DND-41 (cell line): Measurements from ENCODE around the gene C14orf93.
A peak's percentile ranks its signal among the peaks of the same experiment; 100 is the strongest.

Source experiments
- ATAC-seq: fragments of 200-7000 bp; cut with Tn5 transposase; 3 replicates; pipeline ENCODE4 v1.9.1; 2021; ENCODE audit warnings: low read depth; ENCODE audit not compliant: insufficient read depth
- DNase-seq: peaks from one replicate; pipeline ENCODE4 v3.0.0-alpha.2; 2020
- H2AFZ ChIP-seq: 2 replicates; pipeline ENCODE4 v1.6.0; 2012; ENCODE audit warnings: low read depth, low read length
- H3K27ac ChIP-seq: 2 replicates; pipeline ENCODE4 v1.5.1; 2012; ENCODE audit warnings: low read length, inconsistent platforms
- H3K27me3 ChIP-seq: fragments of 200-600 bp; sonication (generic); 2 replicates; pipeline ENCODE4 v1.6.0; 2012; ENCODE audit warnings: low read length, mild to moderate bottlenecking, inconsistent platforms; ENCODE audit not compliant: insufficient read depth, poor library complexity
- H3K36me3 ChIP-seq: 2 replicates; pipeline ENCODE4 v1.5.1; 2012; ENCODE audit warnings: low read length, inconsistent platforms; ENCODE audit not compliant: insufficient read depth
- H3K4me1 ChIP-seq: 2 replicates; pipeline ENCODE4 v1.5.1; 2012; ENCODE audit warnings: mild to moderate bottlenecking, low read length; ENCODE audit not compliant: insufficient read depth
- H3K4me2 ChIP-seq: 2 replicates; pipeline ENCODE4 v1.6.0; 2012; ENCODE audit warnings: mild to moderate bottlenecking, moderate library complexity, low read length, inconsistent platforms; ENCODE audit not compliant: insufficient read depth
- H3K4me3 ChIP-seq, 2 experiments: fragments of 200-600 bp in 1 of 2; shearing (Covaris generic) in 1 of 2; 2 replicates each; pipeline ENCODE4 v1.5.1; 2012 to 2016; ENCODE audit warnings: inconsistent platforms in 2 of 2, low read length in 2 of 2, mild to moderate bottlenecking in 2 of 2, low read depth in 1 of 2, moderate library complexity in 1 of 2
- H3K79me2 ChIP-seq: 2 replicates; pipeline ENCODE4 v1.6.0; 2012; ENCODE audit warnings: low read length, inconsistent platforms; ENCODE audit not compliant: insufficient read depth
- H3K9ac ChIP-seq: 2 replicates; pipeline ENCODE4 v1.6.0; 2012; ENCODE audit warnings: low read depth, mild to moderate bottlenecking, inconsistent platforms, low read length, moderate library complexity
- H3K9me3 ChIP-seq: 2 replicates; pipeline ENCODE4 v1.5.1; 2012; ENCODE audit warnings: low read length, moderate library complexity, mild to moderate bottlenecking, inconsistent platforms; ENCODE audit not compliant: insufficient read depth, severe bottlenecking
- H4K20me1 ChIP-seq: 2 replicates; pipeline ENCODE4 v1.6.0; 2012; ENCODE audit warnings: low read length; ENCODE audit not compliant: insufficient read depth
- CTCF ChIP-seq: IDR thresholded peaks from 2 replicates; pipeline ENCODE4 v1.5.1; 2012; ENCODE audit warnings: borderline replicate concordance, low read length, moderate library complexity, mild to moderate bottlenecking; ENCODE audit not compliant: poor library complexity, severe bottlenecking; ENCODE audit errors: extremely low read depth
- EZH2 ChIP-seq: IDR thresholded peaks from 3 replicates; pipeline ENCODE4 v1.6.1; 2012; ENCODE audit warnings: borderline replicate concordance, low read depth, mild to moderate bottlenecking, moderate library complexity, low read length, inconsistent platforms; ENCODE audit not compliant: severe bottlenecking

The C14orf93 gene

GRCh38 chr14:22981090-22981875 is 28.7 kb downstream of the C14orf93 start:
- Histone ChIP-seq H3K27ac (peak overlapping the region; percentile 48; the same call in 1 of the 2 replicates), H4K20me1 (peaks cover 9% of the 10 kb centered on the region; the same call in 1 of the 2 replicates), H2AFZ (peak overlapping the region; percentile 69), H3K27me3 (no peaks in the 10 kb centered on the region), H3K36me3 (peaks cover 12% of the 10 kb centered on the region; the same call in 1 of the 2 replicates), H3K4me3 (peak overlapping the region; percentile 29 to 83; a peak in 3 of 4 replicates), H3K4me2 (peak overlapping the region; percentile 77), H3K9me3 (no peaks in the 10 kb centered on the region), H3K79me2 (peaks cover 12% of the 10 kb centered on the region; the same call in 1 of the 2 replicates), H3K4me1 (peaks cover 47% of the 10 kb centered on the region), H3K9ac (peak overlapping the region; percentile 77)
- no peak for DNase-seq
- TF ChIP-seq CTCF (no peak), EZH2 (no peak)
- no peak for ATAC-seq

- Histone ChIP-seq H3K27me3 (no peaks in the 10 kb centered on the region), H3K36me3 (peaks cover 16% of the 10 kb centered on the region; the same call in 1 of the 2 replicates), H3K79me2 (peaks cover 12% of the 10 kb centered on the region; the same call in 1 of the 2 replicates), H3K27ac (peak overlapping the region; percentile 48; the same call in 1 of the 2 replicates), H3K4me2 (peak overlapping the region; percentile 77), H3K4me3 (peak overlapping the region; percentile 29 to 83; a peak in 3 of 4 replicates), H3K9me3 (no peaks in the 10 kb centered on the region), H2AFZ (peak overlapping the region; percentile 69), H3K4me1 (peaks cover 47% of the 10 kb centered on the region), H3K9ac (peak overlapping the region; percentile 77), H4K20me1 (peaks cover 9% of the 10 kb centered on the region; the same call in 1 of the 2 replicates)
- TF ChIP-seq EZH2 (no peak), CTCF (no peak)
- DNase-seq (peak; percentile 54), ATAC-seq (peak; percentile 39)
These were observed 29.3 kb downstream of the C14orf93 start for GRCh38 chr14:22980672-22981089.

GRCh38 chr14:22979748-22980392 is 30.1 kb downstream of the C14orf93 start:
- Histone ChIP-seq H2AFZ (peak overlapping the region; percentile 20; the same call in 1 of the 2 replicates), H3K9me3 (no peaks in the 10 kb centered on the region), H3K27me3 (no peaks in the 10 kb centered on the region), H3K4me2 (peak overlapping the region; percentile 77), H3K4me1 (peaks cover 47% of the 10 kb centered on the region), H4K20me1 (peaks cover 9% of the 10 kb centered on the region; the same call in 1 of the 2 replicates), H3K4me3 (peak overlapping the region in 1 of 2 experiments; percentile 83; a peak in 3 of 4 replicates), H3K79me2 (peaks cover 12% of the 10 kb centered on the region; the same call in 1 of the 2 replicates), H3K27ac (0 out of 2 replicates have a peak overlapping the region, but pooled peaks have one; percentile 9), H3K9ac (peak overlapping the region; percentile 77), H3K36me3 (peaks cover 18% of the 10 kb centered on the region)
- no peak for ATAC-seq
- TF ChIP-seq CTCF (no peak), EZH2 (no peak)
- no peak for DNase-seq
